Gastroesophageal sphincter (tissue), 3 donors: ENCODE results near the gene RABIF.

Experiments
- CTCF ChIP-seq, 4 experiments: fragments of 200-600 bp in 2 of 4; fragments of 450-650 bp in 2 of 4; sonication (generic) in 1 of 4; IDR thresholded peaks; one replicate each; pipeline ENCODE4 v1.5.1; 2017 to 2019; ENCODE audit warnings: antibody characterized with exemption in 4 of 4, mild to moderate bottlenecking in 2 of 4, moderate library complexity in 2 of 4
- EP300 ChIP-seq: sonication (generic); formaldehyde crosslinking; IDR thresholded peaks from one replicate; pipeline ENCODE4 v1.6.1; 2017; ENCODE audit warnings: antibody characterized with exemption, mild to moderate bottlenecking
- POLR2A ChIP-seq, 2 donors: fragments of 450-650 bp; IDR thresholded peaks; one replicate each; pipeline ENCODE4 v1.6.1; 2017; ENCODE audit warnings: antibody characterized with exemption in 2 of 2, mild to moderate bottlenecking in 2 of 2, moderate library complexity in 1 of 2
- POLR2AphosphoS5 ChIP-seq: sonication (generic); formaldehyde crosslinking; IDR thresholded peaks from one replicate; pipeline ENCODE4 v1.6.1; 2017; ENCODE audit warnings: antibody characterized with exemption

- TF ChIP-seq CTCF (IDR thresholded peaks at IDR 0.05) (no peak), EP300 (no peak), POLR2A (IDR thresholded peaks at IDR 0.05) (no peak), POLR2AphosphoS5 (no peak)
Measured at GRCh38 chr1:202857136-202857610, 31.8 kb downstream of the RABIF start.
